CD4-positive, CD25-positive, alpha-beta regulatory T cell (primary cell): ENCODE data around the gene ELF2. TPM values are rescaled to one million over a fixed set of nuclear protein-coding genes. Genes with fewer than 3 reads are reported as not detected.
"Not testable (repeated sequence)": the region's sequence is repeated elsewhere in the genome, so short reads cannot be mapped to it uniquely, and the experiment has no call there.

ENCODE experiments used
- ATAC-seq, 2 donors: fragments of 150-1000 bp; cut with Tn5 transposase; one replicate each; pipeline ENCODE4 v1.10.0; 2021; ENCODE audit warnings: low read depth in 2 of 2, moderate number of reproducible peaks in 2 of 2, moderate library complexity in 1 of 2
- DNase-seq, 3 donors: peaks; one replicate each; pipeline versions ENCODE4 v3.0.0 to v3.0.0-alpha.2; 2012 to 2022; ENCODE audit warnings: mixed read lengths in 1 of 3
- H3K27ac ChIP-seq: one replicate; pipeline ENCODE4 v1.7.0; 2013; ENCODE audit warnings: mild to moderate bottlenecking, low read length; ENCODE audit not compliant: insufficient read depth, poor library complexity, severe bottlenecking
- H3K27me3 ChIP-seq: one replicate; pipeline ENCODE4 v1.7.0; 2013; ENCODE audit warnings: low read length; ENCODE audit not compliant: control insufficient read depth, insufficient read depth
- H3K36me3 ChIP-seq: one replicate; pipeline ENCODE4 v1.7.0; 2013; ENCODE audit warnings: mild to moderate bottlenecking, low read length, moderate library complexity; ENCODE audit not compliant: control insufficient read depth, insufficient read depth
- H3K4me1 ChIP-seq: 2 replicates; pipeline ENCODE4 v1.7.0; 2013; ENCODE audit warnings: mild to moderate bottlenecking, low read length; ENCODE audit not compliant: insufficient read depth, control insufficient read depth, poor library complexity, severe bottlenecking
- H3K4me3 ChIP-seq: one replicate; pipeline ENCODE4 v1.7.0; 2013; ENCODE audit warnings: low read depth, mild to moderate bottlenecking, low read length, moderate library complexity
- H3K9me3 ChIP-seq, 2 experiments: 1 replicate in 1 of 2; 2 replicates in 1 of 2; pipeline ENCODE4 v1.7.0; 2013; ENCODE audit warnings: low read length in 2 of 2, mild to moderate bottlenecking in 1 of 2, moderate library complexity in 1 of 2; ENCODE audit not compliant: control insufficient read depth in 2 of 2
- H3K27ac Mint-ChIP-seq, 3 donors: one replicate each; pipeline ENCODE4 v1.8.0; 2020 to 2022; ENCODE audit warnings: mild to moderate bottlenecking in 3 of 3, mixed read lengths in 3 of 3, moderate library complexity in 2 of 3
- H3K27me3 Mint-ChIP-seq: one replicate; pipeline ENCODE4 v1.8.0; 2022; ENCODE audit warnings: mild to moderate bottlenecking, mixed read lengths
- H3K36me3 Mint-ChIP-seq: one replicate; pipeline ENCODE4 v1.8.0; 2020; ENCODE audit warnings: mixed read lengths
- H3K4me1 Mint-ChIP-seq, 4 donors: one replicate each; pipeline ENCODE4 v1.8.0; 2020 to 2022; ENCODE audit warnings: mixed read lengths in 4 of 4, mild to moderate bottlenecking in 1 of 4
- H3K4me3 Mint-ChIP-seq, 4 donors: one replicate each; pipeline ENCODE4 v1.8.0; 2020 to 2022; ENCODE audit warnings: mild to moderate bottlenecking in 4 of 4, mixed read lengths in 4 of 4, moderate library complexity in 3 of 4
- H3K9me3 Mint-ChIP-seq, 7 donors: one replicate each; pipeline ENCODE4 v1.8.0; 2020 to 2022; ENCODE audit warnings: mixed read lengths in 7 of 7, mild to moderate bottlenecking in 3 of 7, moderate library complexity in 2 of 7
- polyA plus RNA-seq, 4 donors: library from polyadenylated mRNA; unstranded; fragments of 300-500 nt; fragmentation: Illumina TruSeq; gene quantifications; one replicate each; pipeline ENCODE4 v1.2.3, GENCODE V29; 2021
- total RNA-seq: library from RNA; stranded (reverse); gene quantifications from one replicate; pipeline ENCODE4 v1.2.3, GENCODE V29; 2022

ELF2 gene
- total and polyA plus RNA-seq, 5 donors from 2014 or later: 27.7 to 75.0 (median 32.9) TPM

- Histone ChIP-seq H3K36me3 (no peaks in the 10 kb centered on the region), H3K4me3 (no peak overlapping the region), H3K4me1 (no peaks in the 10 kb centered on the region), H3K27ac (no peak overlapping the region), H3K9me3 (no peaks in the 10 kb centered on the region), H3K27me3 (no peaks in the 10 kb centered on the region)
- no peaks in the 10 kb centered on the region for H3K9me3 Mint-ChIP-seq
- H3K4me1 Mint-ChIP-seq: peaks cover 0 to 3% (median under 1%) of the 10 kb centered on the region in 4 donors
- ATAC-seq (no peak), DNase-seq (no peak)
- peaks cover 11% of the 10 kb centered on the region for H3K27me3 Mint-ChIP-seq
- no peak overlapping the region for H3K4me3 Mint-ChIP-seq
- no peak overlapping the region for H3K27ac Mint-ChIP-seq
- no peaks in the 10 kb centered on the region for H3K36me3 Mint-ChIP-seq
These were observed 12.3 kb downstream of the ELF2 start for GRCh38 chr4:139164731-139165130.

- Histone ChIP-seq H3K9me3 (no peaks in the 10 kb centered on the region), H3K27me3 (no peaks in the 10 kb centered on the region), H3K27ac (no peak overlapping the region), H3K4me3 (no peak overlapping the region), H3K4me1 (no peaks in the 10 kb centered on the region), H3K36me3 (no peaks in the 10 kb centered on the region)
- Mint-ChIP-seq H3K36me3 (no peaks in the 10 kb centered on the region), H3K9me3 (no peaks in the 10 kb centered on the region), H3K4me1 (peaks cover 0 to 7% (median 2%) of the 10 kb centered on the region in 4 donors), H3K27ac (peak overlapping the region; percentile 5 to 63 (median 47)), H3K4me3 (no peak overlapping the region), H3K27me3 (peaks cover 11% of the 10 kb centered on the region)
- DNase-seq: no peak
- ATAC-seq: no peak
These were observed 13.2 kb downstream of the ELF2 start for GRCh38 chr4:139163806-139164206.

GRCh38 chr4:139157977-139158376 lies 19.0 kb downstream of the ELF2 start:
- not testable (repeated sequence) for H3K27ac Mint-ChIP-seq

GRCh38 chr4:139154952-139155557 lies 22.0 kb downstream of the ELF2 start:
- Mint-ChIP-seq H3K9me3 (no peaks in the 10 kb centered on the region), H3K4me1 (peaks cover 0 to 13% (median 0%) of the 10 kb centered on the region in 4 donors), H3K27ac (no peak overlapping the region), H3K4me3 (no peak overlapping the region), H3K36me3 (no peaks in the 10 kb centered on the region), H3K27me3 (peaks cover 4% of the 10 kb centered on the region)
- H3K36me3 ChIP-seq: no peaks in the 10 kb centered on the region
- no peaks in the 10 kb centered on the region for H3K4me1 ChIP-seq
- H3K27ac ChIP-seq: no peak overlapping the region
- H3K4me3 ChIP-seq: no peak overlapping the region
- DNase-seq: no peak
- ATAC-seq: no peak
- no peaks in the 10 kb centered on the region for H3K9me3 ChIP-seq
- H3K27me3 ChIP-seq: no peaks in the 10 kb centered on the region

More at GRCh38 chr4:139157977-139158376, 19.0 kb downstream of the ELF2 start:
- not testable (repeated sequence) for H3K4me3 Mint-ChIP-seq, H3K36me3 Mint-ChIP-seq, H3K27ac ChIP-seq, ATAC-seq, H3K9me3 Mint-ChIP-seq, H3K36me3 ChIP-seq, H3K4me3 ChIP-seq, H3K27me3 ChIP-seq, DNase-seq, H3K4me1 ChIP-seq, H3K9me3 ChIP-seq, H3K27me3 Mint-ChIP-seq
- H3K4me1 Mint-ChIP-seq: peaks cover 0 to 13% (median 0%) of the 10 kb centered on the region in 4 donors

GRCh38 chr4:139154538-139154937 lies 22.5 kb downstream of the ELF2 start:
- Histone ChIP-seq H3K27me3 (no peaks in the 10 kb centered on the region), H3K36me3 (no peaks in the 10 kb centered on the region)
- no peak overlapping the region for H3K4me3 Mint-ChIP-seq

GRCh38 chr4:139154134-139154421 lies 22.9 kb downstream of the ELF2 start:
- Histone ChIP-seq H3K36me3 (no peaks in the 10 kb centered on the region), H3K4me3 (no peak overlapping the region), H3K4me1 (no peaks in the 10 kb centered on the region), H3K9me3 (no peaks in the 10 kb centered on the region), H3K27ac (no peak overlapping the region), H3K27me3 (no peaks in the 10 kb centered on the region)
- ATAC-seq (no peak), DNase-seq (no peak)
- H3K4me3 Mint-ChIP-seq: no peak overlapping the region
- H3K9me3 Mint-ChIP-seq: no peaks in the 10 kb centered on the region
- peaks cover 0 to 6% (median 0%) of the 10 kb centered on the region in 4 donors for H3K4me1 Mint-ChIP-seq
- no peak overlapping the region for H3K27ac Mint-ChIP-seq
- H3K27me3 Mint-ChIP-seq: peaks cover 4% of the 10 kb centered on the region
- no peaks in the 10 kb centered on the region for H3K36me3 Mint-ChIP-seq

More at GRCh38 chr4:139154538-139154937, 22.5 kb downstream of the ELF2 start:
- DNase-seq: no peak
- Mint-ChIP-seq H3K36me3 (no peaks in the 10 kb centered on the region), H3K9me3 (no peaks in the 10 kb centered on the region), H3K4me1 (peaks cover 0 to 10% (median 0%) of the 10 kb centered on the region in 4 donors), H3K27ac (no peak overlapping the region), H3K27me3 (peaks cover 4% of the 10 kb centered on the region)
- no peak for ATAC-seq
- H3K4me3 ChIP-seq: no peak overlapping the region
- no peaks in the 10 kb centered on the region for H3K9me3 ChIP-seq
- H3K27ac ChIP-seq: no peak overlapping the region
- H3K4me1 ChIP-seq: no peaks in the 10 kb centered on the region

- Histone ChIP-seq H3K9me3 (no peaks in the 10 kb centered on the region), H3K4me1 (no peaks in the 10 kb centered on the region), H3K36me3 (no peaks in the 10 kb centered on the region), H3K27ac (no peak overlapping the region), H3K27me3 (no peaks in the 10 kb centered on the region), H3K4me3 (no peak overlapping the region)
- H3K4me1 Mint-ChIP-seq: peaks cover 0 to 6% (median 0%) of the 10 kb centered on the region in 4 donors
- no peak overlapping the region for H3K4me3 Mint-ChIP-seq
- ATAC-seq (no peak), DNase-seq (no peak)
- peaks cover 9% of the 10 kb centered on the region for H3K27me3 Mint-ChIP-seq
- H3K9me3 Mint-ChIP-seq: no peaks in the 10 kb centered on the region
- no peaks in the 10 kb centered on the region for H3K36me3 Mint-ChIP-seq
- no peak overlapping the region for H3K27ac Mint-ChIP-seq
These were observed 23.4 kb downstream of the ELF2 start for GRCh38 chr4:139153411-139154133.

GRCh38 chr4:139152249-139152648 lies 24.8 kb downstream of the ELF2 start:
- H3K9me3 Mint-ChIP-seq: peaks cover 0 to under 1% (median 0%) of the 10 kb centered on the region in 7 donors
- no peaks in the 10 kb centered on the region for H3K4me1 ChIP-seq
- H3K4me1 Mint-ChIP-seq: peaks cover 0 to 5% (median under 1%) of the 10 kb centered on the region in 4 donors
- no peak overlapping the region for H3K4me3 ChIP-seq
- H3K36me3 Mint-ChIP-seq: no peaks in the 10 kb centered on the region
- no peak overlapping the region for H3K27ac Mint-ChIP-seq
- H3K36me3 ChIP-seq: no peaks in the 10 kb centered on the region
- H3K27me3 ChIP-seq: no peaks in the 10 kb centered on the region
- no peak overlapping the region for H3K4me3 Mint-ChIP-seq
- H3K27ac ChIP-seq: no peak overlapping the region
- no peaks in the 10 kb centered on the region for H3K9me3 ChIP-seq
- peaks cover 12% of the 10 kb centered on the region for H3K27me3 Mint-ChIP-seq
- DNase-seq (no peak), ATAC-seq (no peak)
